Dermis lymphatic vessel endothelial cell (primary cell): ENCODE measurements around the gene PODNL1. TPM values are rescaled to one million over a fixed set of nuclear protein-coding genes. Genes with fewer than 3 reads are reported as not detected.

Source experiments
- total RNA-seq: library from RNA; depleted of rRNA; stranded (reverse); fragments of >200 nt; gene quantifications from 2 replicates; pipeline ENCODE4 v1.2.1, GENCODE V29; 2014

PODNL1 gene, protein sequence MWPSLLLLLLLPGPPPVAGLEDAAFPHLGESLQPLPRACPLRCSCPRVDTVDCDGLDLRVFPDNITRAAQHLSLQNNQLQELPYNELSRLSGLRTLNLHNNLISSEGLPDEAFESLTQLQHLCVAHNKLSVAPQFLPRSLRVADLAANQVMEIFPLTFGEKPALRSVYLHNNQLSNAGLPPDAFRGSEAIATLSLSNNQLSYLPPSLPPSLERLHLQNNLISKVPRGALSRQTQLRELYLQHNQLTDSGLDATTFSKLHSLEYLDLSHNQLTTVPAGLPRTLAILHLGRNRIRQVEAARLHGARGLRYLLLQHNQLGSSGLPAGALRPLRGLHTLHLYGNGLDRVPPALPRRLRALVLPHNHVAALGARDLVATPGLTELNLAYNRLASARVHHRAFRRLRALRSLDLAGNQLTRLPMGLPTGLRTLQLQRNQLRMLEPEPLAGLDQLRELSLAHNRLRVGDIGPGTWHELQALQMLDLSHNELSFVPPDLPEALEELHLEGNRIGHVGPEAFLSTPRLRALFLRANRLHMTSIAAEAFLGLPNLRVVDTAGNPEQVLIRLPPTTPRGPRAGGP
- total RNA-seq: not detected in 2 replicates

DNA sequence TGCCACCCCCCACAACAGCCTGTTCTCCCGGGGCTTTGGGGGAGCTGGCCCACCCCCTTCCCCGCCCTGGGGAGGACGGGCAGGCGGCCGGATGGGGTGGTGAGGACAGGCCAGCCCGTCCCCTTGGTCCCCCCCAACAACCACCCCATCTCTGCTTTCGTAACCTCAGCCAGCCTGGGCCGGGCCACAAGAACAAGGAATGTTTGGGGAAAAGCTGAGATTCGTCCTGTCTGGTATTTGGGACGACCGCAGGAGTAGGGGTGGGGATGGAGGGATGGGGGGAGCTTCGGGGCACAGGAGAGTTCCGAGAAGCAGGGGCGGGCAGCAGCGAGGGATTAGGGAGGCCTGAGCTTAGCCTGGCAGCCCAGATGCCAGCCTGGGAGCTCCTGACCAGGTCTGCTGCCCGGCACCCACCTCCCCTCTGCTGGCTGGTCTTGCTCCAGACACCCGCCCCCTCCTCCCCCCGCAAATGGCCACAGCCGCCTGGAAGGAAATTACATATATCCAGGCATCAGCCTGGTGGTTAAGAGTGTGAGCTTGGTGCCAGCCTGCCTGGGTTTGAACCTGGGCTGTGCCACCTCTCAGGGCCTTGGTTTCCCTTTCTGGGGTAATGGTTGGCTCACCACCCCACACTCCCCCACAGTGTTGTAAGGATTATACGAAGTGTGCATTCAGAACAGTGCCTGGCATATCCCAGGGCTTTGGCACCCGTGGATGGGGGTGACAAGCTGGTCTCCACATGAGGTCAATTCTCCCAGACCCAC, at the start of gene PODNL1:
Gene PODNL1, minus strand, starts transcription at position 117 of the 764 bp plus-strand sequence. CDS start 236 bp downstream, outside the sequence.

DNA sequence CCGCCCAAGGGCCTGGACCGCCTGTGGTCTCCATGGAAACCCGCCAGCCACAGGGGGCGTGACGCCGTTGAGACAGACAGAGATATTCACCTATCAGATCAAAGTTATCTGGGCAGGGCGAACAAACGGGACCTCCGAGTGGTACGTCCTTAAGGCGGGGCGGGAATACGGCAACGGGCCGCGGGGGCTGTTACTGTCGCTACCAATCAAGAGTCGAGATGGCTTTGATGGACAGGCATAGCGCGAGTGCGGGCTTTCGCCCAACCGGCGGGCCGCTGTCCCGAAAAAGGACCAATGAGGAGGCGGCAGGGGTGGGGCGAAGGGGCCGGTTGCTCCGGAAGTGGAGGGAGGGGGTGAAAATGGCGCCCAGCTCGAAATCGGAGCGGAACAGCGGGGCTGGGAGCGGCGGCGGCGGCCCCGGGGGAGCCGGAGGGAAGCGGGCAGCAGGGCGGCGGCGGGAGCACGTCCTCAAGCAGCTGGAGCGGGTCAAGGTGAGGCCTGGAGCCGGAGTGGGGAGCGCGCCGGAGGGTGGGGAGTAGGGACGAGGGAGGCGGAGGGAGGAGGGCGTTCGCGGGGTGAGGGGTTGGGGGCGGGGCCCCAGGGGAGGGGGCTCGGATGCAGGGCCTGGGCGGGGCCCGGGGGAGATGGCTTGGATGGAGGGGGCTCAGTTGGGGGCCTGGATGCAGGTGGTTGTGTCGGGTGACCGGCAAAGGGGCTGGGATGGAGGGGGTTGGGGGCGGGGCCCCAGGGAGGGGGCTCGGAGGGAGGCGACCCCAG, 14.1 kb upstream of the PODNL1 start, which contains the start of gene DCAF15:
Gene DCAF15, plus strand, starts transcription at position 356 of the 777 bp plus-strand sequence. Its CDS starts 4 bp downstream, at position 360.

DNA sequence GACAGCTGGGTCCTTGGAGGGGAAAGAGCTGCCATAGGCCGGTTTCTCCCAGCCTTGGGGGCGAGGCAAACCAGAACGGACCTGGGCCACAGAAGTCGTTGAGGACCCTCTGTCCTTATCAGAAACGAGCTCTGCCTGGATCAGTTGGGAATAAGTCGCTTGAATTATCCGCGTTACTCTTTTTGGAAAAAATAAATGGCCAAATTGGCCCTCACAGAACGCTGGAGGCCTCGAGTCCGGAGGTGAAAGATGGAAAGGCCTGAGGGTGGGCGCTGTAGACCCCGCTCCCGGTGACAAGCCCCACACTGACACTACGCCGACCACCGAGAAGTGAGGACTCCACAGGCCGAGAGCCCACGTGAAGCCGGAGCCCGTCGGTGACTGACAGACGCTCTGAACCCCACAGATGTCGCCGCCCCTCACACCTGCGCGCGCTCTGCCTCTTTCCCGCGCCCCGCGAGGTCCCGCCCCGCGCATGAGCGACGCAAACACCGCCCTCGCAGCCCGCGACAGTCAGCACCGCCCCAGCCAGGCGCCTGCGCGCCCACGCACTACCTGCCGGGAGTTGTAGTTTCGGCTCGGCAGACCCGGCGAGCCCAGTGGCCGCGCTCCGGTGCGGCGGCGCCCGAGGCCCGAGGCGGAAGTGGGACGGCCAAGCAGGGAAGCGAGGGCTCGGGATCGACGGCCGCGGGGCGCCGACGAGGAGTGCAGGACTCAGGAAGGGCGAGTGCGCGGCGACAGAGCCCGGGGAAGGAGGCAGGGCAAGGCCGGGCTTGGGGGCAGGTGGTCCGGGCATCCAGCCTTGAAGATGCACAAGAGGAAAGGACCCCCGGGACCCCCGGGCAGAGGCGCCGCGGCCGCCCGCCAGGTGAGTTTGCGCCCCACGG, 32.3 kb downstream of the PODNL1 start, which contains the start of the genes BRME1 and CC2D1A:
Gene BRME1, minus strand, starts transcription at position 484 of the 887 bp plus-strand sequence. CDS start 1,225 bp downstream, outside the sequence.
Gene CC2D1A, plus strand, starts transcription at position 568 of the 887 bp plus-strand sequence. Its CDS starts 241 bp downstream, at position 809.

Other genes with a start within 250 kb of the PODNL1 start
- 22.3 and 26.7 TPM in 2 replicates for gene MRI1, start 173.9 kb downstream of the PODNL1 start, total RNA-seq
- 24.6 and 33.5 TPM in 2 replicates for gene C19orf53, start 164.0 kb downstream of the PODNL1 start, total RNA-seq
- 8.5 and 11.1 TPM in 2 replicates for gene ZSWIM4, start 143.0 kb downstream of the PODNL1 start, total RNA-seq
- not detected in 2 replicates for gene NANOS3, start 61.3 kb downstream of the PODNL1 start, total RNA-seq
- 0.09 and 0.22 TPM in 2 replicates for gene BRME1, start 32.3 kb downstream of the PODNL1 start, total RNA-seq
- 3.5 and 3.7 TPM in 2 replicates for gene CC2D1A, start 32.2 kb downstream of the PODNL1 start, total RNA-seq
- gene DCAF15, start 14.1 kb upstream of the PODNL1 start, total RNA-seq: 6.3 and 8.7 TPM in 2 replicates
- gene RFX1, start 67.9 kb upstream of the PODNL1 start, total RNA-seq: 1.7 and 2.1 TPM in 2 replicates
- gene RLN3, start 89.7 kb upstream of the PODNL1 start, total RNA-seq: not detected in 2 replicates
- 2.7 and 3.8 TPM in 2 replicates for gene IL27RA, start 93.3 kb upstream of the PODNL1 start, total RNA-seq
- gene PALM3, start 123.7 kb upstream of the PODNL1 start, total RNA-seq: not detected in 2 replicates
- under 0.01 and 0.22 TPM in 2 replicates for gene MISP3, start 134.4 kb upstream of the PODNL1 start, total RNA-seq
- gene C19orf67, start 147.4 kb upstream of the PODNL1 start, total RNA-seq: not detected in 2 replicates
- gene SAMD1, start 152.3 kb upstream of the PODNL1 start, total RNA-seq: 9.4 and 12.5 TPM in 2 replicates
- gene PRKACA, start 179.3 kb upstream of the PODNL1 start, total RNA-seq: 32.6 and 35.6 TPM in 2 replicates
- gene ASF1B, start 198.2 kb upstream of the PODNL1 start, total RNA-seq: 2.8 and 3.6 TPM in 2 replicates